Dendritic cell treated with granulocyte-macrophage colony-stimulating factor and Interleukin-4, amounts not matched to agents 40 ng/mL and 50 ng/mL, for 4 days (primary cell): ENCODE measurements around the gene TRIM8.
"Not testable (repeated sequence)": the region's sequence is repeated elsewhere in the genome, so short reads cannot be mapped to it uniquely, and the experiment has no call there.

Source experiments
- H3K27ac Mint-ChIP-seq: one replicate; pipeline ENCODE4 v1.8.0; 2022; ENCODE audit warnings: mild to moderate bottlenecking, mixed read lengths
- H3K27me3 Mint-ChIP-seq: one replicate; pipeline ENCODE4 v1.8.0; 2022; ENCODE audit warnings: mild to moderate bottlenecking, mixed read lengths
- H3K36me3 Mint-ChIP-seq: one replicate; pipeline ENCODE4 v1.8.0; 2022; ENCODE audit warnings: low read depth, mixed read lengths
- H3K4me1 Mint-ChIP-seq: one replicate; pipeline ENCODE4 v1.8.0; 2022; ENCODE audit warnings: low read depth, mixed read lengths
- H3K4me3 Mint-ChIP-seq: one replicate; pipeline ENCODE4 v1.8.0; 2022; ENCODE audit warnings: mild to moderate bottlenecking, moderate library complexity, mixed read lengths
- H3K9me3 Mint-ChIP-seq: one replicate; pipeline ENCODE4 v1.8.0; 2022; ENCODE audit warnings: mixed read lengths
- intact Hi-C: fragments of 100-400 bp; cut with micrococcal nuclease; formaldehyde crosslinking; loops from one replicate; pipeline ENCODE4 v1.15.0; 2022

TRIM8 gene

DNA sequence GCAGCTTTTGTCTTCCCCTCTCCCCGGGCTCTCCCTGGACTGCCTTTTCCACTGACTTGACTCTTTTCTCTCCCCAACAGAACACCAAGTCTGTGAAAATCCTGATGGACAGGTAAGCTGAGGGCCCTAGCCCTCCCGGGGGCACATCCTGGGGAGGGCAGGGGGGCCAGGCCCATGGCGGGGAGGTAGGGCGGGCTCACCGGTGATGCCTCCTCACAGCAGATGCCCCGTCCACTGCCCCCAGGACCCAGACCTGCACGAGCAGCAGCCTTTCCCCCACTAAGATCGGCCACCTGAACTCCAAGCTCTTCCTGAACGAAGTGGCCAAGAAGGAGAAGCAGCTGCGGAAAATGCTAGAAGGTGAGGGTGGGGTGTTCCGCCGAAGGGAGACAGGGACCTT, 11.7 kb downstream of the TRIM8 start:
- Mint-ChIP-seq H3K36me3 (peaks cover 90% of the 10 kb centered on the region), H3K27ac (no peak overlapping the region), H3K4me1 (peaks cover 97% of the 10 kb centered on the region), H3K4me3 (no peak overlapping the region), H3K9me3 (no peaks in the 10 kb centered on the region), H3K27me3 (no peaks in the 10 kb centered on the region)
- intact Hi-C loops: no loop called here

DNA sequence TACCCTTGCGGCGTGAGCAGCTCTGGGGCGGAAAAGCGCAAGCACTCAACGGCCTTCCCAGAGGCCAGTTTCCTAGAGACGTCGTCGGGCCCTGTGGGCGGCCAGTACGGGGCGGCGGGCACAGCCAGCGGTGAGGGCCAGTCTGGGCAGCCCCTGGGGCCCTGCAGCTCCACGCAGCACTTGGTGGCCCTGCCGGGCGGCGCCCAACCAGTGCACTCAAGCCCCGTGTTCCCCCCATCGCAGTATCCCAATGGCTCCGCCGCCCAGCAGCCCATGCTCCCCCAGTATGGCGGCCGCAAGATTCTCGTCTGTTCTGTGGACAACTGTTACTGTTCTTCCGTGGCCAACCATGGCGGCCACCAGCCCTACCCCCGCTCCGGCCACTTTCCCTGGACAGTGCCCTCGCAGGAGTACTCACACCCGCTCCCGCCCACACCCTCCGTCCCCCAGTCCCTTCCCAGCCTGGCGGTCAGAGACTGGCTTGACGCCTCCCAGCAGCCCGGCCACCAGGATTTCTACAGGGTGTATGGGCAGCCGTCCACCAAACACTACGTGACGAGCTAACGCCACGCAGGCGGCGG, 12.6 kb downstream of the TRIM8 start:
- intact Hi-C loops: no loop called here
- peaks cover 82% of the 10 kb centered on the region for H3K36me3 Mint-ChIP-seq
- H3K27ac Mint-ChIP-seq: peak overlapping the region; percentile 76
- H3K9me3 Mint-ChIP-seq: no peaks in the 10 kb centered on the region
- no peak overlapping the region for H3K4me3 Mint-ChIP-seq
- no peaks in the 10 kb centered on the region for H3K27me3 Mint-ChIP-seq
- peaks cover 97% of the 10 kb centered on the region for H3K4me1 Mint-ChIP-seq

DNA sequence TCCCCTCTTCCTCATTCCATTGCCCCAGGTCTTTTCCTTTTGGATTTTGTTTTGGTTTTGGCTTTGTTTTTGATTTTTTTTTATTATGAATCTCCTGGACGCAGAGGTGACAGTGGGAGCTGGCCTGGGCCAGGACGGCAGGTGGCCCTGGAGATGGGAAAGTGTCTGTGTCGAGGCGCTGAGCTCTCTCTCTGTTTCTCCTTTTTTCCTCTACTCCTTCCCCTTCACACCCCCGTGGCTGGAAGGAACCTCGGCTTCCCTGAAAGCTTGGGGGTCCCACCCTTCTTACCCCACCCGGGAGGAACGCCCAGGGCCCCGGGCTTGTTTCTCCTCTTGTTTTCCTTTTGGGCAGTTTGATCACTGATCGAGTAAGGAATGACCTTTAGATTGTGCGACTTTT, 13.2 kb downstream of the TRIM8 start:
- no peaks in the 10 kb centered on the region for H3K9me3 Mint-ChIP-seq
- H3K36me3 Mint-ChIP-seq: peaks cover 76% of the 10 kb centered on the region
- intact Hi-C loops: no loop called here
- no peaks in the 10 kb centered on the region for H3K27me3 Mint-ChIP-seq
- H3K4me1 Mint-ChIP-seq: peaks cover 97% of the 10 kb centered on the region
- H3K4me3 Mint-ChIP-seq: peak overlapping the region; percentile 37
- peak overlapping the region; percentile 76 for H3K27ac Mint-ChIP-seq

DNA sequence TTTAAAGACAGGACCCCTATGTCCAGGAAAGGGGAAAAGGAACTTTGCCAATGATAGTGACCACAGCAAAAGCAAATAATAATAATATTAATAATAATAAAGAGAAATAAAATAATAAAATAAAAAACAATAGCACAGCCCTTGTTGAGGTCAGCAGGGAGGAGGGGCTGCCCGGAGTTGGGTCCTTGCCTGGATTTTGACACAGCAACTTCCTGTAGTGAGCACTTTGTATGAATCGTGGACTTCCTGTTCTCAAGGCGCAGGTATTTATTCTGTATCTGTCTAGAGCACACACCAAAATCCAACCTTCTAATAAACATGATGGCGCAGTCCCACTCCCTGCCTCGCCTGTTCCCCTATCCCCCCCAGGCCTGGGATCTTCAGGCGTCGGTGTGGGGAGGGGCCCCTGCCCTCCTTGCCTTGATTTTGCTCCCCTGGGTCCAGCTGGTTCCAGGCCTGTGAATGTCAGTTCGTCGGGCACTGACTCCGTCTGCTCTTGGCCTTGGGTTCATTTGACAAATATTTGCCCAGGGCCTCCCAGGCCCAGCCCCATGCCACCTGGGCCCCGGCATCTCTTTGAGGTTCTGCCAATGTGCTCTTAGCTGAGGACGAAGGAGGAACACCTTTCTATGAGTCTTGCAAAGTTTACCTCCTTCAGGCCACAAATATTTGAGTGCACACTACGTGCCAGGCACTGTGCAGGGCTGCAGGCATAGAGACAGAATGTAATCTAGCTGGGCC, 13.9 kb downstream of the TRIM8 start:
- Mint-ChIP-seq H3K4me1 (peaks cover 93% of the 10 kb centered on the region), H3K36me3 (peaks cover 69% of the 10 kb centered on the region), H3K9me3 (no peaks in the 10 kb centered on the region), H3K4me3 (no peak overlapping the region), H3K27ac (peak overlapping the region; percentile 76), H3K27me3 (no peaks in the 10 kb centered on the region)
- intact Hi-C loops: no loop called here

DNA sequence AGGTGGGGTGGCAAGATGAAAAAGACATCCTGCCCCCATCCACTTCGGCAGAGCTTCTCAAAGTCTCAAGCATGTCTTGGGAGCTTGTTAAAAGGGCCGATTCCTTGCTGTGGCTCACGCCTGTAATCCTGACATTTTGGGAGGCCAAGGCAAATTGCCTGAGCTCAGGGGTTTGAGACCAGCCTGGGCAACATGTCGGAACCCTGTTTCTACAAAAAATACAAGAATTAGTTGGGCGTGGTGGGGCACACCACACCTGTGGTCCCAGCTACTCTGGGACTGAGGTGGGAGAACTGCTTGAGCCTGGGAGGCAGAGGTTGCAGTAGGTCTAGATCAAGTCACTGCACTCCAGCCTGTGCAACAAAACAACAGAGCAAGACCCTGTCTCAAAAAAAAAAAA, 14.5 kb downstream of the TRIM8 start:
- peaks cover 63% of the 10 kb centered on the region for H3K36me3 Mint-ChIP-seq
- no peaks in the 10 kb centered on the region for H3K27me3 Mint-ChIP-seq
- H3K4me3 Mint-ChIP-seq: no peak overlapping the region
- H3K9me3 Mint-ChIP-seq: no peaks in the 10 kb centered on the region
- intact Hi-C loops: no loop called here
- H3K4me1 Mint-ChIP-seq: peaks cover 86% of the 10 kb centered on the region
- peak overlapping the region; percentile 32 for H3K27ac Mint-ChIP-seq

DNA sequence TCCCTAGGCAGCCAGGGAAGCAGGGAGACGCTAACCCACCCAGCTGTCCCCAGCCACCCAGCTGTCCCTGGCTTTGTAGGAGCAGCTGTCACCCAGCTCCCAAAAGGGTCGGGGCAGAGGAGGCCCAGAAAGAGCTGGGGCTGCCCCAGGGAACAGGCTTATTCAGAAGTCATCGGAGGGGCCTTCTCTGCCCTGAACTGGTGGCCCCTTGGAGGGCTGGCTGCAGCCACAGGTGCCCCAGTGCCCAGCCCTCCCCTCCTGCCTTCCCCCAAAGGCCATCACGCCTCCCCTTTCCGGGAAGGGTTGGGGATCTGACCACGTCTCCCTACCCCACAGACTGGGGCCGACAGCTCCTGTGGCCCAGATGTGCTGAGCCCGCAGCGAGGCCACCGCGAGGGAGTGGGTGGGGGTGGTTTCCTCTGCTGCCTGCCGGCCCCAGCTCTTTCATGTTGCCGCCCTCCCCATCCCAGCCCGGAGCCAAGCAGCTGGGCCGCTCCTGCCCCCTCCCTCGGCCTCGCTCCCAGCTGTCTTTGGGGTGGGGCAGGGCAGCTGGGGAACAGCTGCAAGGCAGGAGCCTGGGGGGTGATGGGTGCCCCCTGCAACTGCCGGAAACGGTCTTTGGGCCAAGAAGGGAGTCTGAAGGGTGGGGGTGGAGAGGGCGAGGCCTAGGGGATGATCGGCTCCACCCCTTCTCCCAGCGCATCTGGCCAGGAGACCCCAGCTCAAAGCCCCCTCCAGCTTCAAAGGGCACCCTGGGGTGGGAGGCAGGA, 16.8 kb downstream of the TRIM8 start:
- peaks cover 40% of the 10 kb centered on the region for H3K36me3 Mint-ChIP-seq
- no peaks in the 10 kb centered on the region for H3K27me3 Mint-ChIP-seq
- peak overlapping the region; percentile 59 for H3K4me3 Mint-ChIP-seq
- peaks cover 70% of the 10 kb centered on the region for H3K4me1 Mint-ChIP-seq
- no peaks in the 10 kb centered on the region for H3K9me3 Mint-ChIP-seq
- peak overlapping the region; percentile 86 for H3K27ac Mint-ChIP-seq
- intact Hi-C loops: no loop called here

DNA sequence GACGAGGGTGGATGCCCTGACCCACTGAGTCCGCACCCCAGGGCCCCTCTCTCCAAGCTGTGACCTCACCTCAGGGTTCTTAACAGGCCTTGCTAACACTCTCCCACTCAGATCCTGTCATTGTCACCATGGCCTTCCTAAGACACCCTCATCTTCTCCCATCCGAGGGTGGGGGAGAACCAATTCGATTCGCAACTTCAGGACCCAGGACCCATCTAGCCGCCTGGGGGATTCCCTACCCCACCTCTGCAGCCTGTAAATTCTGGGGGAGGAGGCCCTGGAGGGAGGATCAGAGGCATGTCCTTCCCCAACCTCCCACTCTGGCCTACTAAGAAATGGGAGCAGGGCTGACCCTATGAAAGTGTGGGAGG, 17.4 kb downstream of the TRIM8 start:
- peaks cover 65% of the 10 kb centered on the region for H3K4me1 Mint-ChIP-seq
- no peak overlapping the region for H3K4me3 Mint-ChIP-seq
- intact Hi-C loops: no loop called here
- H3K27me3 Mint-ChIP-seq: no peaks in the 10 kb centered on the region
- H3K36me3 Mint-ChIP-seq: peaks cover 34% of the 10 kb centered on the region
- peak overlapping the region; percentile 86 for H3K27ac Mint-ChIP-seq
- no peaks in the 10 kb centered on the region for H3K9me3 Mint-ChIP-seq

DNA sequence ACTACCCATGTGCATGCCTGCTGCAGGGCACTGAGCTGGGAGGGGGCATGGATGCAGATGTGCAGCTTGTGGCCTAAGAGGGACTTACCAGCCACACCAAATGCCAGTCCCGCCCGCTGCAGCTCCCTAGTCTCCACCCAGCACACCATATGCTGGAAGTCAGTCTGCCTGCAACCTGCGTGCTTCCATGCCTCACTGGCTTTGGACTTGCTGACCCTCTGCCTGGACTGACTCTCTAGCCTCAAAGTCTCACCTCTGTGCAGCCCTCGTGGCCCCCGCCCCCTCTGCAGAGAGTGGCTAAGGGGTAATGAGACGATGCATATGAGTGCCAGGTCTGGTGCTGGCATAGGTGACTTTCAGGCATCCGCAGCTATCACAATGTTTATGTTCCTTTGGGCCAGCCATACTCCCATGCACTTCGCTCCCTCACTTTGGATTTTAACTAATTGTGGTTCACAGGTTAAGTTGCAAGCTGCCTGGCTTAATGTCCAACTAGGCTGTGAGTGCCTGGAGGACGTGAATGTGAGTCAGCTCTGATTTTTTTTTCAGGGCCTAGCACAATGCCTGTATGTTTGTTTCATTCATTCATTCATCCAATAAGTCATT, 21.7 kb downstream of the TRIM8 start:
- H3K27ac Mint-ChIP-seq: no peak overlapping the region
- H3K4me3 Mint-ChIP-seq: no peak overlapping the region
- H3K36me3 Mint-ChIP-seq: no peaks in the 10 kb centered on the region
- H3K27me3 Mint-ChIP-seq: peaks cover 4% of the 10 kb centered on the region
- no peaks in the 10 kb centered on the region for H3K9me3 Mint-ChIP-seq
- intact Hi-C loops: no loop called here
- peaks cover 46% of the 10 kb centered on the region for H3K4me1 Mint-ChIP-seq

DNA sequence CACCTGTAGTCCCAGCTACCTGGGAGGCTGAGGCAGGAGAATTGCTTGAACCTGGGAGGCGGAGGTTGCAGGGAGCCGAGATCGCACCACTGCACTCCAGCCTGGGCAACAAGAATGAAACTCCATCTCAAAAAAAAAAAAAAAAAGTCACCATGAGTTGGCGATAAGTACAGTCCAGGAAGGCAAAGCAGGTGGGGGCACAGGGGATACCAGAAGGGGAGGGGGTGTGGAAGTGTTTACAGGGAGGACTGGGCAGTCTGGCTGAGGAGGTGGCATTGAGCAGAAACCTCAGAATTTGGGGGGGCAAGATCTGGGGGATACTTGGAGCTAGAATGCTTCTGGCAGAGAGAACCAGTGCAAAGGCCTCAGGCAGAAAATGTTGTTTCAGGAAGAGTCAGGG, 23.1 kb downstream of the TRIM8 start:
- Mint-ChIP-seq H3K27ac (peak overlapping the region; percentile 10), H3K4me1 (peaks cover 39% of the 10 kb centered on the region)
- H3K27me3 Mint-ChIP-seq, H3K9me3 Mint-ChIP-seq, H3K36me3 Mint-ChIP-seq, intact Hi-C loops, H3K4me3 Mint-ChIP-seq: not testable (repeated sequence)

DNA sequence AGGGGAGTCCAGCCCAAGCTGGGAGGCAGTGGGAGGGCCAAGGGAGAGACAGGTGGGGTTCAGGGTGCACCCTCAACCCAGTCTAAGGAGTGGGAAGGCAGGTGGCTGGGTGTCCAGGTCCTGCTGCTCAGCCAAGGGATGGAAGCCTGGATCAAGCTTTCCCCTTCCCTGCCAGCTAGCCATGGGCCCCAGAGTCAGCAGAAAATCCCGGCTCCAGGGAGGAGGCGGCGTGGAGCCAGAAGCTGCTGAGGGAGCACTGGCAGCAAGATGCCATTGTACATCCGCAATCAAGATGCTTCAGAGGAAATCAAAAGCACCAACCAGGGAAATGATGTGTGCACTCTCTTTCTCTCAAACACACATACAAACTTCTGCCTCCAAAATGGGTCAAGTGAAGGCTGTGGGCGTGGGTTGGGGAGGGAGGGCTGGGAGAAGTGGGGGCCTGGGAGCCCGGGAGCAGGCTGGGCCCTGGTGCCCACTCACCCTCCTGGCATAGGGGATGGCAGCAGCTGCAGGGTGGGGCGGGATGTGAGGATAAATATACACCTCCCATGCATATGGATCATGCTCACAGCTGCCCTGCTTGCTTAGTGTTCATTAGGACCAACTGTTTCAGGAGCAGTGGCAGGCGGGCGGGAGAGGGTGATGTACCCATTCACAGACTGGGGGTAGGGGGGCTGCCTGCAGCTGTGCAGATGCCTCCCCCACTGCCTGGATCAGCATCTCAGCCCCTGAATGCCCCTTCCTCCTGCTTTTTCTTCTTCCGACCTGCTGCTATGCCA, 24.2 kb downstream of the TRIM8 start:
- Mint-ChIP-seq H3K27me3 (peaks cover 4% of the 10 kb centered on the region), H3K36me3 (no peaks in the 10 kb centered on the region), H3K27ac (peak overlapping the region; percentile 10), H3K4me3 (no peak overlapping the region), H3K4me1 (peaks cover 46% of the 10 kb centered on the region), H3K9me3 (no peaks in the 10 kb centered on the region)
- intact Hi-C loops: no loop called here

DNA sequence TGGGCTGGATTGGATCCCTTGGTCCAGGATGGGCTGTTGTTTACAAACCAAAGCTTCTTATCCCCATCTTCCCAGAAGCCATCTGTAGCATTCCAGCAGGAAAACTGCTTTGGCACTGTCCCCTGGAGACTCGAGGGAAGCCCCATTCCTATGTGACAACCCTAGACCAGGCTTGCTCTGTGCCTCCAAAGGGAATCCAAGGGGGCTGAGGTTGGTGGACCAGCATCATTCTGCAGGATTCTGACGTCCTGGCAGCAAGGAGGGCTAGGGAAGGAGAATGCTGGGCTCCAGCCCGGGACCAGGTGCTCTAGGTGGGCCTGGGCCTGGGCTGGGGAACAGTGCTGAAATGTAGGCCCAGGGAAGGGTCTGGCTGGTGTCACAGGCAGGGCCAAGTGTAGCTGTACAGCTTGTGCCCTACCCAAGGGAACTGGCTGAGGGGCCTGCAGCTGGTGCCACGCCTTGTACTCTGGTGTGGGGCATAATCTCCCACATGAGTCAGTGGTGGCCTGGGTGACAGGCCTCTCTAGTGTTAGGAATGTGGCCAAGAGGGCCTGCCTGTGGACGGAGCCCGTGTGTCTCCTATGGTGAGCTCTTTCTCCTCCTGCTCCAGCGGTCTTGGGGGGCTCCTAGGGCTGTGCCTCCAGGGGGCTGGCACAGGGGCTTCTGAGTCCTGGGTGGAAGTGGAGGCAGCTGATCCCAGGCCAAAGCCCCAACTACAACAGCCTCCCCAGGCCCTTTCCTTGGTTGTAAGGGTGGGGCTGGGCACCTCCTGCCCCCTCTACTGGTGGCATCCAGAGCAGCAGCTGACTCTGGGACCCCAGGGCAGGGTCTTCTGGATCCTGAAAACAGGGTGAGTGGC, 25.2 kb downstream of the TRIM8 start:
- H3K4me1 Mint-ChIP-seq: peaks cover 50% of the 10 kb centered on the region
- intact Hi-C loops: no loop called here
- H3K27ac Mint-ChIP-seq: peak overlapping the region; percentile 10

DNA sequence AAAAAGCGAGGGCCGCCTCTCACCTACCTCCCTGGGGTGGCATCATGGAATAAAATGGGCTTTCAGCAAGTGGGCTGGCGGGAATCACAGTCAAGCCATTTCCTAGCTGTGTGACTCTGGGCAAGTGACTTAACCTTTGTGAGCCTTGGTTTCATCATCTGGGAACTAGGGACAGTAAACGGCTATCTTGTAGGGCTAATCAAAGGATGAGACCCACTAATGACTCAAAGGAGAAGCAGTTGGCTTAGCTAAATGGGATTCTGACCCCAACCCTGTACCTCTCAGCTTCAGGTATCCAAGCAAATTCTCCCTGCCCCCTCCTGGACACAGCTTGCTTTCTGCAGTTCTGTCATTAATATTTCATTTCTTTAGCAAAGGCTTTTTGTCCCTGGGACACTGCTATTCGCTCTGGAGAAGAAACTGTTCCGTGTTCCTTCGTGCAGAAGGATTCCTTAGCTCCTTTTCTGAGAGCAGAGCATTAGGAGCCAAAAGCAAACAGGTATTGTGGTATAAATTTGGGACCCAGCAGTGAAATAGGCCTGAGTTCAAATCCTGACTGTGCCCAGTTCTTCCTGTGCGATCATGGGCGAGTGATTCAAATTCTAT, 25.9 kb downstream of the TRIM8 start:
- intact Hi-C loops: no loop called here
- no peaks in the 10 kb centered on the region for H3K9me3 Mint-ChIP-seq
- no peaks in the 10 kb centered on the region for H3K36me3 Mint-ChIP-seq
- H3K4me1 Mint-ChIP-seq: peaks cover 56% of the 10 kb centered on the region
- peaks cover 4% of the 10 kb centered on the region for H3K27me3 Mint-ChIP-seq
- H3K27ac Mint-ChIP-seq: peak overlapping the region; percentile 10
- H3K4me3 Mint-ChIP-seq: no peak overlapping the region

More for the DNA sequence above, 25.2 kb downstream of the TRIM8 start:
- Mint-ChIP-seq H3K4me3 (no peak overlapping the region), H3K27me3 (peaks cover 4% of the 10 kb centered on the region), H3K9me3 (no peaks in the 10 kb centered on the region), H3K36me3 (no peaks in the 10 kb centered on the region)
